B cell (primary cell): ENCODE results near the gene ARHGEF9.
"Not testable (repeated sequence)": the region's sequence is repeated elsewhere in the genome, so short reads cannot be mapped to it uniquely, and the experiment has no call there.

Experiments
- EZH2 ChIP-seq: IDR thresholded peaks from 2 replicates; pipeline ENCODE4 v1.6.1; 2012; ENCODE audit warnings: borderline replicate concordance, low read depth, mild to moderate bottlenecking, moderate library complexity, low read length; ENCODE audit not compliant: insufficient read depth, poor library complexity, severe bottlenecking
- TF ChIP-seq, protein P1 (sequence below): fragments of 200-600 bp; IDR thresholded peaks from one replicate; pipeline ENCODE4 v1.8.0; 2022; ENCODE audit warnings: antibody characterized with exemption, mild to moderate bottlenecking

DNA sequence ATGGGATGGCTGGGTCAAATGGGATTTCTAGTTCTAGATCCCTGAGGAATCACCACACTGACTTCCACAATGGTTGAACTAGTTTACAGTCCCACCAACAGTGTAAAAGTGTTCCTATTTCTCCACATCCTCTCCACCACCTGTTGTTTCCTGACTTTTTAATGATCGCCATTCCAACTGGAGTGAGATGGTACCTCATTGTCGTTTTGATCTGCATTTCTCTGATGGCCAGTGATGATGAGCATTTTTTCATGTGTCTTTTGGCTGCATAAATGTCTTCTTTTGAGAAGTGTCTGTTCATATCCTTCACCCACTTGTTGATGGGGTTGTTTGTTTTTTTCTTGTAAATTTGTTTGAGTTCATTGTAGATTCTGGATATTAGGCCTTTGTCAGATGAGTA is 139.3 kb downstream of the ARHGEF9 start:
- TF ChIP-seq, protein P1, sequence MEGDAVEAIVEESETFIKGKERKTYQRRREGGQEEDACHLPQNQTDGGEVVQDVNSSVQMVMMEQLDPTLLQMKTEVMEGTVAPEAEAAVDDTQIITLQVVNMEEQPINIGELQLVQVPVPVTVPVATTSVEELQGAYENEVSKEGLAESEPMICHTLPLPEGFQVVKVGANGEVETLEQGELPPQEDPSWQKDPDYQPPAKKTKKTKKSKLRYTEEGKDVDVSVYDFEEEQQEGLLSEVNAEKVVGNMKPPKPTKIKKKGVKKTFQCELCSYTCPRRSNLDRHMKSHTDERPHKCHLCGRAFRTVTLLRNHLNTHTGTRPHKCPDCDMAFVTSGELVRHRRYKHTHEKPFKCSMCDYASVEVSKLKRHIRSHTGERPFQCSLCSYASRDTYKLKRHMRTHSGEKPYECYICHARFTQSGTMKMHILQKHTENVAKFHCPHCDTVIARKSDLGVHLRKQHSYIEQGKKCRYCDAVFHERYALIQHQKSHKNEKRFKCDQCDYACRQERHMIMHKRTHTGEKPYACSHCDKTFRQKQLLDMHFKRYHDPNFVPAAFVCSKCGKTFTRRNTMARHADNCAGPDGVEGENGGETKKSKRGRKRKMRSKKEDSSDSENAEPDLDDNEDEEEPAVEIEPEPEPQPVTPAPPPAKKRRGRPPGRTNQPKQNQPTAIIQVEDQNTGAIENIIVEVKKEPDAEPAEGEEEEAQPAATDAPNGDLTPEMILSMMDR = not testable (repeated sequence)
- not testable (repeated sequence) for TF ChIP-seq EZH2
